Gastrocnemius medialis (tissue), 4 donors: ENCODE measurements around the gene LPAR3.

Source experiments
- CTCF ChIP-seq, 5 experiments: fragments of 450-650 bp in 3 of 5; fragments of 200-600 bp in 2 of 5; sonication (generic) in 2 of 5; IDR thresholded peaks in 4 of 5; conservative IDR thresholded peaks in 1 of 5; 1 replicate in 4 of 5; 2 replicates in 1 of 5; pipeline ENCODE4 v1.5.1; 2016 to 2019; ENCODE audit warnings: antibody characterized with exemption in 5 of 5, mild to moderate bottlenecking in 3 of 5, moderate library complexity in 3 of 5
- POLR2A ChIP-seq, 2 donors: fragments of 450-650 bp; IDR thresholded peaks; one replicate each; pipeline ENCODE4 v1.6.1; 2017; ENCODE audit warnings: antibody characterized with exemption in 2 of 2, mild to moderate bottlenecking in 2 of 2, moderate library complexity in 2 of 2

- TF ChIP-seq CTCF (IDR thresholded peaks at IDR 0.05 in 4 of 5, conservative IDR thresholded peaks at IDR 0.05 in 1 of 5) (peak; percentile 59 to 90 (median 70)), POLR2A (IDR thresholded peaks at IDR 0.05) (no peak)
These were observed 43.3 kb upstream of the LPAR3 start for GRCh38 chr1:84936116-84936810.
